HL-60 (cell line): Measurements from ENCODE around the gene COL4A2.

Source experiments
- DNase-seq, 2 experiments: peaks; one replicate each; pipeline ENCODE4 v3.0.0-alpha.2; 2010 to 2020; ENCODE audit warnings: low read depth in 1 of 2, low spot score in 1 of 2
- H3K27ac ChIP-seq: fragments of 250-450 bp; sonication (Bioruptor Pico); replicated peaks from 2 replicates; pipeline ENCODE4 v1.5.1; 2020; ENCODE audit warnings: mild to moderate bottlenecking, moderate library complexity
- H3K27me3 ChIP-seq: fragments of 250-450 bp; sonication (Bioruptor Pico); 2 replicates; pipeline ENCODE4 v1.5.1; 2021; ENCODE audit warnings: mild to moderate bottlenecking, moderate library complexity; ENCODE audit not compliant: insufficient read depth, poor library complexity, severe bottlenecking
- H3K4me3 ChIP-seq: replicated peaks from 2 replicates; pipeline ENCODE4 v1.5.1; 2011; ENCODE audit warnings: mild to moderate bottlenecking, control low read depth, low read length; ENCODE audit not compliant: insufficient read depth
- GABPA ChIP-seq: IDR thresholded peaks from 2 replicates; pipeline ENCODE4 v1.6.1; 2012; ENCODE audit warnings: low read depth
- POLR2AphosphoS5 ChIP-seq: IDR thresholded peaks from 2 replicates; pipeline ENCODE4 v1.6.1; 2012; ENCODE audit warnings: low read depth
- SPI1 ChIP-seq: IDR thresholded peaks from 2 replicates; pipeline ENCODE4 v1.6.1; 2012; ENCODE audit warnings: low read depth, mild to moderate bottlenecking, borderline replicate concordance
- TF ChIP-seq, protein P1 (sequence below): IDR thresholded peaks from one replicate; pipeline ENCODE4 v1.5.1; 2011; ENCODE audit warnings: low read length, control low read depth, inconsistent platforms; ENCODE audit not compliant: insufficient read depth
- TF ChIP-seq, protein P2 (sequence below): IDR thresholded peaks from 2 replicates; pipeline ENCODE4 v1.6.1; 2012; ENCODE audit warnings: low read depth; ENCODE audit not compliant: insufficient replicate concordance

COL4A2 gene

DNA sequence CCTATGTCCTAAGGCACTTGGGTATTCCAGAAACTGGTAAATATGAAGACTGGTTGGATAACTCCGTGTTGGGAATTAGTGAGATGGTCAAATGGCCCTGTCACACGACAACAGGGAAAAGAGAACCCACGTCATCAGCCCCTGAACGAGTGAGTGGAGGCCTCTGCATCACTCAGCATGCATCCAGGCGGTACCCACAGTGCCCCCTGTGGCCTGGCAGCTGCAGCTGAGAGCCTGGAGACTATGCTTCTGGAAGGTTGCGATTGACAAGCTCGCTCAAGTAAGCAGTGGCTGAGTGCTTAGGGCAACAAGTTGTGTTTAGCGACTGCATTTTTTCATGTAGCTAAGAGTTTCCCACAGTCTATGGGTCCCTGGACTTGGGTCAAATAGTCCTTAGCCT lies 55.9 kb downstream of the COL4A2 start:
- TF ChIP-seq, protein P1, sequence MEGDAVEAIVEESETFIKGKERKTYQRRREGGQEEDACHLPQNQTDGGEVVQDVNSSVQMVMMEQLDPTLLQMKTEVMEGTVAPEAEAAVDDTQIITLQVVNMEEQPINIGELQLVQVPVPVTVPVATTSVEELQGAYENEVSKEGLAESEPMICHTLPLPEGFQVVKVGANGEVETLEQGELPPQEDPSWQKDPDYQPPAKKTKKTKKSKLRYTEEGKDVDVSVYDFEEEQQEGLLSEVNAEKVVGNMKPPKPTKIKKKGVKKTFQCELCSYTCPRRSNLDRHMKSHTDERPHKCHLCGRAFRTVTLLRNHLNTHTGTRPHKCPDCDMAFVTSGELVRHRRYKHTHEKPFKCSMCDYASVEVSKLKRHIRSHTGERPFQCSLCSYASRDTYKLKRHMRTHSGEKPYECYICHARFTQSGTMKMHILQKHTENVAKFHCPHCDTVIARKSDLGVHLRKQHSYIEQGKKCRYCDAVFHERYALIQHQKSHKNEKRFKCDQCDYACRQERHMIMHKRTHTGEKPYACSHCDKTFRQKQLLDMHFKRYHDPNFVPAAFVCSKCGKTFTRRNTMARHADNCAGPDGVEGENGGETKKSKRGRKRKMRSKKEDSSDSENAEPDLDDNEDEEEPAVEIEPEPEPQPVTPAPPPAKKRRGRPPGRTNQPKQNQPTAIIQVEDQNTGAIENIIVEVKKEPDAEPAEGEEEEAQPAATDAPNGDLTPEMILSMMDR: no peak
- TF ChIP-seq, protein P2, sequence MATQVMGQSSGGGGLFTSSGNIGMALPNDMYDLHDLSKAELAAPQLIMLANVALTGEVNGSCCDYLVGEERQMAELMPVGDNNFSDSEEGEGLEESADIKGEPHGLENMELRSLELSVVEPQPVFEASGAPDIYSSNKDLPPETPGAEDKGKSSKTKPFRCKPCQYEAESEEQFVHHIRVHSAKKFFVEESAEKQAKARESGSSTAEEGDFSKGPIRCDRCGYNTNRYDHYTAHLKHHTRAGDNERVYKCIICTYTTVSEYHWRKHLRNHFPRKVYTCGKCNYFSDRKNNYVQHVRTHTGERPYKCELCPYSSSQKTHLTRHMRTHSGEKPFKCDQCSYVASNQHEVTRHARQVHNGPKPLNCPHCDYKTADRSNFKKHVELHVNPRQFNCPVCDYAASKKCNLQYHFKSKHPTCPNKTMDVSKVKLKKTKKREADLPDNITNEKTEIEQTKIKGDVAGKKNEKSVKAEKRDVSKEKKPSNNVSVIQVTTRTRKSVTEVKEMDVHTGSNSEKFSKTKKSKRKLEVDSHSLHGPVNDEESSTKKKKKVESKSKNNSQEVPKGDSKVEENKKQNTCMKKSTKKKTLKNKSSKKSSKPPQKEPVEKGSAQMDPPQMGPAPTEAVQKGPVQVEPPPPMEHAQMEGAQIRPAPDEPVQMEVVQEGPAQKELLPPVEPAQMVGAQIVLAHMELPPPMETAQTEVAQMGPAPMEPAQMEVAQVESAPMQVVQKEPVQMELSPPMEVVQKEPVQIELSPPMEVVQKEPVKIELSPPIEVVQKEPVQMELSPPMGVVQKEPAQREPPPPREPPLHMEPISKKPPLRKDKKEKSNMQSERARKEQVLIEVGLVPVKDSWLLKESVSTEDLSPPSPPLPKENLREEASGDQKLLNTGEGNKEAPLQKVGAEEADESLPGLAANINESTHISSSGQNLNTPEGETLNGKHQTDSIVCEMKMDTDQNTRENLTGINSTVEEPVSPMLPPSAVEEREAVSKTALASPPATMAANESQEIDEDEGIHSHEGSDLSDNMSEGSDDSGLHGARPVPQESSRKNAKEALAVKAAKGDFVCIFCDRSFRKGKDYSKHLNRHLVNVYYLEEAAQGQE: no peak
- TF ChIP-seq SPI1: no peak
- no peak for TF ChIP-seq POLR2AphosphoS5
- no peak for TF ChIP-seq GABPA
- Histone ChIP-seq H3K4me3 (no peak overlapping the region), H3K27ac (no peak overlapping the region), H3K27me3 (no peaks in the 10 kb centered on the region)
- DNase-seq: no peak

DNA sequence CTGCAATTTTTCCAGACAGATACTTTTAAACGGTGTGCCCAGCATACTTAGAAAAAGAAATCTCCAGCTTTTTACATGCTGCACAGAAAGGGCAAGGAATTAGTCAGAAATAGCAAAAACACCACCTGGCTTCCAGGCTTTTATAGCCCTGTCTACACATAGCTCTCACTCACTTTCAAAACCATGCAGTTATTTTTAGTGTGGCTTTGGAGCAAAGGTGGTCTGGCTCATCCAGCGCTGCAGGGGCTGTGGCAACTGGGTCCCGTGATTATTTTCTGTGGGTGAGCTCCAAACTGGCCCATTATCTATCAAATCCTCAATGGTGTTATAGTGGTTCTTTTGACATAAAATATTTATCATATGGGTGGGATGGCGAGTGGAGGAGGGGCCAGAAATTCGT lies 57.0 kb downstream of the COL4A2 start:
- no peak for DNase-seq
- TF ChIP-seq GABPA (no peak), SPI1 (no peak), POLR2AphosphoS5 (no peak)
- TF ChIP-seq, protein P2: no peak
- TF ChIP-seq, protein P1: no peak
- Histone ChIP-seq H3K27ac (no peak overlapping the region), H3K4me3 (no peak overlapping the region), H3K27me3 (no peaks in the 10 kb centered on the region)

DNA sequence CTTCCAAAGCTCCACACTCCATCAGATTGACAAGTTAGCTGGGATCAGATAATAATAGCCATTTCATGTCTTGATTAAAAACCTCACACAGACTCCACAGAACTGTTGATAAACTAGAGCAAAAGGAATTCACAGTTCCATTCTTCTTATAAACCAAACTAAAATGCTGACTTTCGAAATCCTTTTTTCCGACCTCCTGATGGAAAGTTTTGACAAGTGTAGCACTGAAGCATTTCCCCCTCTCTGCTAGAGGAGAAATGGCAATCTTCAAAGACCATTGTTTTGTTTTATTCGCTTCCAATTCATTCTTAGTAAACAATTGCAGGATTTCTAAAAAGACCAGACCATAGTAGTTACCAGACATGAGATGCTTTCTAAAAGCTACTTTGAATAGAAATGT lies 58.8 kb downstream of the COL4A2 start:
- no peak for DNase-seq
- H3K4me3 ChIP-seq: no peak overlapping the region
- no peak overlapping the region for H3K27ac ChIP-seq
- TF ChIP-seq POLR2AphosphoS5 (no peak), SPI1 (no peak), GABPA (no peak)
- TF ChIP-seq, protein P2: no peak
- TF ChIP-seq, protein P1: no peak
- H3K27me3 ChIP-seq: no peaks in the 10 kb centered on the region
